WTC11 (cell line): ENCODE results near the gene POLE2. TPM values are rescaled to one million over a fixed set of nuclear protein-coding genes. Genes with fewer than 3 reads are reported as not detected.

Experiments used
- ATAC-seq: fragments of 200-7000 bp; cut with Tn5 transposase; 2 replicates; pipeline ENCODE4 v1.10.0; 2021; ENCODE audit warnings: mild to moderate bottlenecking, moderate library complexity
- CTCF ChIA-PET: fragments of 300-600 bp; sonication (Branson Sonifier 250); formaldehyde crosslinking; loops from one replicate; lab custom pipeline; 2021; ENCODE audit warnings: antibody characterized with exemption; lab: Charles Lee
- POLR2A ChIA-PET: fragments of 350-600 bp; sonication (Branson Sonifier 250); formaldehyde crosslinking; loops from one replicate; lab custom pipeline; 2021; ENCODE audit warnings: antibody characterized with exemption; lab: Charles Lee
- DNase-seq: peaks from one replicate; pipeline ENCODE4 v3.0.0; 2021; ENCODE audit warnings: low spot score
- H3K27ac Mint-ChIP-seq: 2 replicates; pipeline ENCODE4 v1.8.0; 2021; ENCODE audit warnings: mixed read lengths
- H3K27me3 Mint-ChIP-seq: 2 replicates; pipeline ENCODE4 v1.8.0; 2021; ENCODE audit warnings: low read depth, mild to moderate bottlenecking, moderate library complexity, mixed read lengths
- H3K36me3 Mint-ChIP-seq: 2 replicates; pipeline ENCODE4 v1.8.0; 2021; ENCODE audit warnings: mixed read lengths
- H3K4me1 Mint-ChIP-seq: 2 replicates; pipeline ENCODE4 v1.8.0; 2022; ENCODE audit warnings: mixed read lengths
- H3K4me3 Mint-ChIP-seq: 2 replicates; pipeline ENCODE4 v1.8.0; 2021; ENCODE audit warnings: mild to moderate bottlenecking, moderate library complexity, mixed read lengths
- H3K9me3 Mint-ChIP-seq: 2 replicates; pipeline ENCODE4 v1.8.0; 2021; ENCODE audit warnings: mixed read lengths
- ARID4B ChIP-seq: sonication (generic); formaldehyde crosslinking; IDR thresholded peaks from 2 replicates; pipeline ENCODE4 v1.8.0; 2023; ENCODE audit warnings: missing genetic modification reagents, mild to moderate bottlenecking, borderline replicate concordance
- ATF2 ChIP-seq: sonication (generic); formaldehyde crosslinking; IDR thresholded peaks from 2 replicates; pipeline ENCODE4 v1.8.1; 2022; ENCODE audit warnings: low read depth, missing genetic modification reagents, borderline replicate concordance
- E2F4 ChIP-seq: sonication (generic); formaldehyde crosslinking; IDR thresholded peaks from 2 replicates; pipeline ENCODE4 v1.8.1; 2022; ENCODE audit warnings: low read depth, mild to moderate bottlenecking, moderate library complexity, missing genetic modification reagents, borderline replicate concordance
- ELF4 ChIP-seq: sonication (generic); formaldehyde crosslinking; IDR thresholded peaks from 2 replicates; pipeline ENCODE4 v1.8.1; 2022; ENCODE audit warnings: low read depth, mild to moderate bottlenecking, moderate library complexity, missing genetic modification reagents
- EMX1 ChIP-seq: fragments of 250-450 bp; sonication (Bioruptor Pico); IDR thresholded peaks from 2 replicates; pipeline ENCODE4 v1.8.0; 2021; ENCODE audit warnings: mild to moderate bottlenecking
- FOXP1 ChIP-seq: sonication (generic); formaldehyde crosslinking; IDR thresholded peaks from 2 replicates; pipeline ENCODE4 v1.8.0; 2022; ENCODE audit warnings: missing genetic modification reagents, mild to moderate bottlenecking, moderate library complexity, borderline replicate concordance
- FOXP4 ChIP-seq: sonication (generic); formaldehyde crosslinking; IDR thresholded peaks from 2 replicates; pipeline ENCODE4 v1.8.0; 2022; ENCODE audit warnings: mild to moderate bottlenecking, missing genetic modification reagents
- GABPB1 ChIP-seq: sonication (generic); formaldehyde crosslinking; IDR thresholded peaks from 2 replicates; pipeline ENCODE4 v1.8.1; 2023; ENCODE audit warnings: mild to moderate bottlenecking, missing genetic modification reagents
- HMGA2 ChIP-seq: fragments of 250-450 bp; sonication (Bioruptor Pico); IDR thresholded peaks from 2 replicates; pipeline ENCODE4 v1.4.0; 2021; ENCODE audit warnings: mild to moderate bottlenecking, moderate library complexity
- IRF1 ChIP-seq: sonication (generic); formaldehyde crosslinking; IDR thresholded peaks from 2 replicates; pipeline ENCODE4 v1.8.0; 2023; ENCODE audit warnings: missing genetic modification reagents
- JUN ChIP-seq: sonication (generic); formaldehyde crosslinking; IDR thresholded peaks from 2 replicates; pipeline ENCODE4 v1.8.0; 2023; ENCODE audit warnings: mild to moderate bottlenecking, missing genetic modification reagents
- MAX ChIP-seq: sonication (generic); formaldehyde crosslinking; IDR thresholded peaks from 2 replicates; pipeline ENCODE4 v1.8.0; 2022; ENCODE audit warnings: mild to moderate bottlenecking, missing genetic modification reagents
- MXD4 ChIP-seq: fragments of 250-450 bp; sonication (Bioruptor Pico); IDR thresholded peaks from 2 replicates; pipeline ENCODE4 v1.8.0; 2021; ENCODE audit warnings: mild to moderate bottlenecking, moderate library complexity, borderline replicate concordance
- MYBL2 ChIP-seq: sonication (generic); formaldehyde crosslinking; IDR thresholded peaks from 2 replicates; pipeline ENCODE4 v1.8.1; 2023; ENCODE audit warnings: mild to moderate bottlenecking, moderate library complexity, missing genetic modification reagents
- NFE2L1 ChIP-seq: sonication (generic); formaldehyde crosslinking; IDR thresholded peaks from 2 replicates; pipeline ENCODE4 v1.8.1; 2023; ENCODE audit warnings: missing genetic modification reagents
- NFYB ChIP-seq: sonication (generic); formaldehyde crosslinking; conservative IDR thresholded peaks from 2 replicates; pipeline ENCODE4 v1.8.0; 2022; ENCODE audit warnings: low read depth, missing genetic modification reagents
- NR3C1 ChIP-seq: sonication (generic); formaldehyde crosslinking; conservative IDR thresholded peaks from 2 replicates; pipeline ENCODE4 v1.8.1; 2023; ENCODE audit warnings: low read depth, mild to moderate bottlenecking, missing genetic modification reagents
- SMAD3 ChIP-seq: sonication (generic); formaldehyde crosslinking; IDR thresholded peaks from 2 replicates; pipeline ENCODE4 v1.8.0; 2022; ENCODE audit warnings: missing genetic modification reagents, mild to moderate bottlenecking, borderline replicate concordance
- SP1 ChIP-seq: sonication (generic); formaldehyde crosslinking; conservative IDR thresholded peaks from 2 replicates; pipeline ENCODE4 v1.8.1; 2022; ENCODE audit warnings: missing genetic modification reagents
- TEAD1 ChIP-seq: sonication (generic); formaldehyde crosslinking; IDR thresholded peaks from 2 replicates; pipeline ENCODE4 v1.8.0; 2022; ENCODE audit warnings: mild to moderate bottlenecking, missing genetic modification reagents
- TP53 ChIP-seq: sonication (generic); formaldehyde crosslinking; IDR thresholded peaks from 2 replicates; pipeline ENCODE4 v1.8.1; 2023; ENCODE audit warnings: mild to moderate bottlenecking, missing genetic modification reagents
- USF2 ChIP-seq: sonication (generic); formaldehyde crosslinking; IDR thresholded peaks from 2 replicates; pipeline ENCODE4 v1.8.1; 2023; ENCODE audit warnings: mild to moderate bottlenecking, missing genetic modification reagents, moderate library complexity
- ZSCAN18 ChIP-seq: fragments of 250-450 bp; sonication (Bioruptor Pico); IDR thresholded peaks from 2 replicates; pipeline ENCODE4 v2.1.2; 2022; ENCODE audit warnings: mild to moderate bottlenecking, moderate library complexity
- total RNA-seq: library from RNA; stranded (reverse); gene quantifications from 3 replicates; pipeline ENCODE4 v1.2.3, GENCODE V29; 2021

Gene POLE2
- total RNA-seq, 1 experiment from 2014 or later: 24.6 TPM

- ATAC-seq (peak; percentile 98), DNase-seq (peak; percentile 99)
- CTCF ChIA-PET: interaction anchor here (0.6 to 3.7 kb wide), 15 partner anchors 8 to 1240 kb away, joined by 3 to 24 read pairs (median 4); partner anchors contain the start of genes KLHDC2, LRR1, NEMF and RPS29
- POLR2A ChIA-PET: interaction anchor here (0.6 to 2.9 kb wide), 12 partner anchors 9 to 241 kb away, joined by 3 to 39 read pairs (median 6); partner anchors contain the start of genes DNAAF2, KLHDC1, KLHDC2 and LRR1
- no peaks in the 10 kb centered on the region for H3K9me3 Mint-ChIP-seq
- no peaks in the 10 kb centered on the region for H3K27me3 Mint-ChIP-seq
- peaks cover 23% of the 10 kb centered on the region for H3K4me1 Mint-ChIP-seq
- peak within 1 kb of the TSS; percentile 98 for H3K27ac Mint-ChIP-seq
- peak within 1 kb of the TSS; percentile 98 for H3K4me3 Mint-ChIP-seq
- peaks cover 22% of the 10 kb centered on the region for H3K36me3 Mint-ChIP-seq
- 0 out of 2 replicates have a peak, but pooled peaks have one; percentile 53 for TF ChIP-seq ATF2 (CRISPR knock-in tag)
- TF ChIP-seq MAX (CRISPR knock-in tag): peak; percentile 70
- 0 out of 2 replicates have a peak, but pooled peaks have one; percentile 1 for TF ChIP-seq ARID4B
- peak; percentile 36 for TF ChIP-seq FOXP4
- TF ChIP-seq USF2 (CRISPR knock-in tag): peak; percentile 87
- TF ChIP-seq JUN (CRISPR knock-in tag): no peak
- TF ChIP-seq ZSCAN18 (CRISPR knock-in tag): no peak
- TF ChIP-seq IRF1 (CRISPR knock-in tag): peak; percentile 22; the same call in 1 of the 2 replicates
- TF ChIP-seq MYBL2 (CRISPR knock-in tag): peak; percentile 85
- 0 out of 2 replicates have a peak, but pooled peaks have one; percentile 1 for TF ChIP-seq NFE2L1
- TF ChIP-seq TEAD1 (CRISPR knock-in tag): 0 out of 2 replicates have a peak, but pooled peaks have one; percentile 33
- TF ChIP-seq ELF4 (CRISPR knock-in tag): no peak
- TF ChIP-seq FOXP1 (CRISPR knock-in tag): no peak
- peak; percentile 94 for TF ChIP-seq NFYB (CRISPR knock-in tag)
- TF ChIP-seq MXD4 (CRISPR knock-in tag): no peak
- TF ChIP-seq TP53 (CRISPR knock-in tag): 0 out of 2 replicates have a peak, but pooled peaks have one; percentile 9
- no peak for TF ChIP-seq HMGA2 (CRISPR knock-in tag)
- peak; percentile 67; the same call in 1 of the 2 replicates for TF ChIP-seq GABPB1
- no peak for TF ChIP-seq EMX1 (CRISPR knock-in tag)
- TF ChIP-seq SMAD3 (CRISPR knock-in tag): peak; percentile 4; the same call in 1 of the 2 replicates
- peak; percentile 46; the same call in 1 of the 2 replicates for TF ChIP-seq E2F4 (CRISPR knock-in tag)
- peak; percentile 23; the same call in 1 of the 2 replicates for TF ChIP-seq NR3C1 (CRISPR knock-in tag)
- peak; percentile 60 for TF ChIP-seq SP1 (CRISPR knock-in tag)
These were observed 67.6 kb downstream of the POLE2 start, which contains the start of the genes MGAT2 and RPL36AL for GRCh38 chr14:49620182-49621113. MGAT2 (plus strand) TSS chr14:49620799; CDS start chr14:49621269, 470 bp downstream. RPL36AL (minus strand) TSS chr14:49620626; CDS start chr14:49619104, 1,522 bp downstream.
